GM21367 (cell line): ENCODE results near the gene SLC2A14.
"Not testable (repeated sequence)": the region's sequence is repeated elsewhere in the genome, so short reads cannot be mapped to it uniquely, and the experiment has no call there.

Source experiments
- ATAC-seq: cut with Tn5 transposase; IDR thresholded peaks from one replicate; pipeline ENCODE4 v1.9.1; 2021; ENCODE audit not compliant: unreplicated experiment

Gene SLC2A14

GRCh38 chr12:7835116-7835515 lies 37.6 kb downstream of the SLC2A14 start:
- no peak for ATAC-seq

GRCh38 chr12:7834701-7835100 lies 38.0 kb downstream of the SLC2A14 start:
- ATAC-seq: no peak

- ATAC-seq: no peak
Measured at GRCh38 chr12:7833831-7834230, 38.9 kb downstream of the SLC2A14 start.

- not testable (repeated sequence) for ATAC-seq
Measured at GRCh38 chr12:7833201-7833600, 39.5 kb downstream of the SLC2A14 start.

- no peak for ATAC-seq
Measured at GRCh38 chr12:7832059-7832696, 40.5 kb downstream of the SLC2A14 start.

GRCh38 chr12:7829737-7830136 lies 43.0 kb downstream of the SLC2A14 start:
- not testable (repeated sequence) for ATAC-seq

GRCh38 chr12:7825754-7826153 lies 47.0 kb downstream of the SLC2A14 start:
- ATAC-seq: not testable (repeated sequence)

GRCh38 chr12:7806863-7807487 lies 65.7 kb downstream of the SLC2A14 start:
- no peak for ATAC-seq

GRCh38 chr12:7806319-7806718 lies 66.4 kb downstream of the SLC2A14 start:
- not testable (repeated sequence) for ATAC-seq

- no peak for ATAC-seq
Measured at GRCh38 chr12:7801460-7801859, 71.3 kb downstream of the SLC2A14 start.

GRCh38 chr12:7798750-7799308 lies 73.9 kb downstream of the SLC2A14 start:
- not testable (repeated sequence) for ATAC-seq

GRCh38 chr12:7797698-7798398 lies 74.9 kb downstream of the SLC2A14 start:
- no peak for ATAC-seq

- ATAC-seq: not testable (repeated sequence)
Measured at GRCh38 chr12:7797269-7797668, 75.4 kb downstream of the SLC2A14 start.

GRCh38 chr12:7793211-7793610 lies 79.5 kb downstream of the SLC2A14 start:
- no peak for ATAC-seq

- not testable (repeated sequence) for ATAC-seq
Measured at GRCh38 chr12:7788884-7789528, 83.7 kb downstream of the SLC2A14 start, which contains the start of gene NANOG. TSS of gene NANOG (plus strand) at chr12:7789402. CDS start at chr12:7789615, 213 bp downstream.

GRCh38 chr12:7788294-7788660 lies 84.4 kb downstream of the SLC2A14 start:
- ATAC-seq: no peak

- no peak for ATAC-seq
Measured at GRCh38 chr12:7787574-7788293, 85.0 kb downstream of the SLC2A14 start.

- no peak for ATAC-seq
Measured at GRCh38 chr12:7784701-7785100, 88.0 kb downstream of the SLC2A14 start.

- not testable (repeated sequence) for ATAC-seq
Measured at GRCh38 chr12:7783433-7783832, 89.3 kb downstream of the SLC2A14 start.

- ATAC-seq: no peak
Measured at GRCh38 chr12:7782055-7782454, 90.7 kb downstream of the SLC2A14 start.

- ATAC-seq: no peak
Measured at GRCh38 chr12:7781274-7781673, 91.4 kb downstream of the SLC2A14 start.
